OCI-LY7 (cell line): ENCODE data around the gene IL21R. TPM values are rescaled to one million over a fixed set of nuclear protein-coding genes. Genes with fewer than 3 reads are reported as not detected.

Experiments
- BruUV-seq: library from RNA; stranded (reverse); fragments of 400-500 nt; replicated peaks from 2 replicates; lab custom pipeline; 2021; lab: Mats Ljungman, UMichigan
- CTCF ChIA-PET: fragments of 300-600 bp; sonication (Branson Sonifier 250); formaldehyde crosslinking; loops from one replicate; lab custom pipeline; 2022; ENCODE audit warnings: antibody characterized with exemption; ENCODE audit not compliant: unreplicated experiment; lab: Charles Lee
- POLR2A ChIA-PET: fragments of 300-600 bp; sonication (Branson Sonifier 250); formaldehyde crosslinking; loops from one replicate; lab custom pipeline; 2022; ENCODE audit warnings: antibody characterized with exemption; lab: Charles Lee
- DNase-seq: peaks from one replicate; pipeline ENCODE4 v3.0.0-alpha.2; 2015; ENCODE audit warnings: low spot score
- H2AFZ ChIP-seq: fragments of 200-600 bp; sonication (generic), shearing (Covaris generic); 2 replicates; pipeline ENCODE4 v1.6.1; 2014; ENCODE audit warnings: mild to moderate bottlenecking, antibody characterized with exemption, low read length, moderate library complexity
- H3K27ac ChIP-seq: fragments of 200-600 bp; sonication (generic); 2 replicates; pipeline ENCODE4 v1.5.1; 2014; ENCODE audit warnings: mixed run types, low read depth, mild to moderate bottlenecking, moderate library complexity, low read length, inconsistent platforms; ENCODE audit not compliant: poor library complexity, severe bottlenecking
- H3K36me3 ChIP-seq: fragments of 200-600 bp; sonication (generic); 2 replicates; pipeline ENCODE4 v1.6.1; 2014; ENCODE audit warnings: mild to moderate bottlenecking, antibody characterized with exemption, low read length, moderate library complexity, mixed read lengths; ENCODE audit not compliant: insufficient read depth
- H3K4me1 ChIP-seq: fragments of 200-600 bp; sonication (generic); 2 replicates; pipeline ENCODE4 v1.5.1; 2014; ENCODE audit warnings: mild to moderate bottlenecking, low read length; ENCODE audit not compliant: insufficient read depth, poor library complexity, severe bottlenecking
- H3K4me2 ChIP-seq: fragments of 200-600 bp; sonication (generic); 2 replicates; pipeline ENCODE4 v1.6.1; 2014; ENCODE audit warnings: mild to moderate bottlenecking, low read length
- H3K4me3 ChIP-seq: fragments of 200-600 bp; sonication (generic); 2 replicates; pipeline ENCODE4 v1.5.1; 2014; ENCODE audit warnings: mild to moderate bottlenecking, low read depth, low read length; ENCODE audit not compliant: poor library complexity, severe bottlenecking
- H3K79me2 ChIP-seq: fragments of 200-600 bp; sonication (generic); 2 replicates; pipeline ENCODE4 v1.6.1; 2016; ENCODE audit warnings: low read depth, mild to moderate bottlenecking, low read length, moderate library complexity, mixed read lengths; ENCODE audit not compliant: insufficient read depth
- H3K9me2 ChIP-seq: fragments of 200-600 bp; sonication (generic); 2 replicates; pipeline ENCODE4 v1.6.1; 2016; ENCODE audit warnings: mild to moderate bottlenecking, low read length, mixed read lengths; ENCODE audit not compliant: insufficient read depth
- H3K9me3 ChIP-seq: fragments of 200-600 bp; sonication (generic); 2 replicates; pipeline ENCODE4 v1.6.1; 2014; ENCODE audit warnings: mild to moderate bottlenecking, mixed run types, low read length, mixed read lengths
- H4K20me1 ChIP-seq: fragments of 200-600 bp; sonication (generic); 2 replicates; pipeline ENCODE4 v1.6.1; 2014; ENCODE audit warnings: mild to moderate bottlenecking, antibody characterized with exemption, low read length, moderate library complexity, mixed read lengths; ENCODE audit not compliant: insufficient read depth
- CTCF ChIP-seq: fragments of 200-600 bp; sonication (generic); conservative IDR thresholded peaks from 2 replicates; pipeline ENCODE4 v1.5.1; 2014; ENCODE audit warnings: mild to moderate bottlenecking, antibody characterized with exemption, low read length, moderate library complexity, mixed read lengths
- EZH2phosphoT487 ChIP-seq: fragments of 200-600 bp; sonication (generic); IDR thresholded peaks from 2 replicates; pipeline ENCODE4 v1.6.1; 2018; ENCODE audit warnings: low read depth, borderline replicate concordance, mild to moderate bottlenecking, mixed run types, antibody characterized with exemption, low read length, moderate library complexity, mixed read lengths
- intact Hi-C: fragments of 100-400 bp; cut with micrococcal nuclease; formaldehyde crosslinking; loops from one replicate; pipeline ENCODE4 v1.10.0; 2022; ENCODE audit not compliant: unreplicated experiment
- total RNA-seq, 2 experiments: library from RNA; depleted of rRNA in 1 of 2; stranded (reverse); fragments of >200 nt in 1 of 2; shearing (Covaris generic) in 1 of 2; gene quantifications; 2 replicates each; pipeline ENCODE4 v1.2.3, GENCODE V29; 2014 to 2022

IL21R gene
- total RNA-seq, 2 experiments from 2014 or later = 10.0 to 47.0 TPM

GRCh38 chr16:27363246-27363632, 38.7 kb upstream of the IL21R start:
- no peak for TF ChIP-seq EZH2phosphoT487
- TF ChIP-seq CTCF = no peak
- Histone ChIP-seq H3K9me2 (no peaks in the 10 kb centered on the region), H2AFZ (no peak overlapping the region), H4K20me1 (no peaks in the 10 kb centered on the region), H3K27ac (no peak overlapping the region), H3K4me1 (peaks cover 15% of the 10 kb centered on the region), H3K4me3 (no peak overlapping the region), H3K79me2 (no peaks in the 10 kb centered on the region), H3K9me3 (0 out of 2 replicates have a peak, but pooled peaks cover 6% of the 10 kb centered on the region), H3K36me3 (peaks cover 46% of the 10 kb centered on the region), H3K4me2 (no peak overlapping the region)
- POLR2A ChIA-PET = no interaction called here
- no TSS peak for BruUV-seq
- no peak for DNase-seq
- intact Hi-C loops = no loop called here
- CTCF ChIA-PET = no interaction called here

- POLR2A ChIA-PET = no interaction called here
- H3K4me2 ChIP-seq = no peak overlapping the region
- intact Hi-C loops = no loop called here
These were observed 38.2 kb upstream of the IL21R start for GRCh38 chr16:27363797-27364196.

More at GRCh38 chr16:27363797-27364196, 38.2 kb upstream of the IL21R start:
- no TSS peak for BruUV-seq
- H3K4me3 ChIP-seq = no peak overlapping the region
- CTCF ChIA-PET = no interaction called here
- no peaks in the 10 kb centered on the region for H4K20me1 ChIP-seq
- H3K9me3 ChIP-seq = 0 out of 2 replicates have a peak, but pooled peaks cover 6% of the 10 kb centered on the region
- no peak overlapping the region for H2AFZ ChIP-seq
- H3K36me3 ChIP-seq = peaks cover 44% of the 10 kb centered on the region
- no peak overlapping the region for H3K27ac ChIP-seq
- TF ChIP-seq EZH2phosphoT487 (no peak), CTCF (no peak)
- H3K9me2 ChIP-seq = no peaks in the 10 kb centered on the region
- no peak for DNase-seq
- no peaks in the 10 kb centered on the region for H3K79me2 ChIP-seq
- H3K4me1 ChIP-seq = peaks cover 15% of the 10 kb centered on the region
